GM10248 (cell line): ENCODE results near the gene ATXN2L.

Experiments used
- CTCF ChIA-PET: fragments of 300-600 bp; sonication (Branson Sonifier 250); formaldehyde crosslinking; extraction: SDS; loops from one replicate; lab custom pipeline; 2021; ENCODE audit warnings: antibody characterized with exemption; lab: Yijun Ruan, JAX
- POLR2A ChIA-PET: fragments of 350-650 bp; sonication (Branson Sonifier 250); formaldehyde crosslinking; extraction: SDS; loops from one replicate; lab custom pipeline; 2020; ENCODE audit warnings: antibody characterized with exemption; lab: Yijun Ruan, JAX
- DNase-seq: peaks from one replicate; pipeline ENCODE4 v3.0.0; 2012; ENCODE audit errors: extremely low spot score
- CTCF ChIP-seq: IDR thresholded peaks from 2 replicates; pipeline ENCODE4 v1.5.1; 2012; ENCODE audit warnings: mild to moderate bottlenecking, low read depth; ENCODE audit errors: extremely low read depth, missing control alignments, control extremely low read depth

The ATXN2L gene

GRCh38 chr16:28875134-28876018 lies 52.6 kb downstream of the ATXN2L start:
- no peak for DNase-seq
- CTCF ChIA-PET: interaction anchor here (0.8 to 8.3 kb wide), 9 partner anchors 9 to 70 kb away, joined by 3 to 65 read pairs (median 8); partner anchors contain the start of gene SH2B1
- POLR2A ChIA-PET: interaction anchor here (1.1 kb wide), 1 partner anchor 49 kb away, joined by 4 read pairs; no protein-coding TSS in a partner anchor
- peak; percentile 9 for TF ChIP-seq CTCF

- TF ChIP-seq CTCF: no peak
- ChIA-PET CTCF (interaction anchor here (1.4 to 8.3 kb wide), 4 partner anchors 10 to 69 kb away, joined by 3 to 65 read pairs (median 8); no protein-coding TSS in a partner anchor), POLR2A (no interaction called here)
- DNase-seq: no peak
These were observed 53.3 kb downstream of the ATXN2L start for GRCh38 chr16:28876019-28876659.

- ChIA-PET CTCF (interaction anchor here (0.7 to 1.0 kb wide), 2 partner anchors 14 to 68 kb away, joined by 3 to 4 read pairs; no protein-coding TSS in a partner anchor), POLR2A (no interaction called here)
- no peak for TF ChIP-seq CTCF
These were observed 54.3 kb downstream of the ATXN2L start for GRCh38 chr16:28876973-28877654.

GRCh38 chr16:28877655-28878000 lies 54.8 kb downstream of the ATXN2L start:
- TF ChIP-seq CTCF: no peak
- DNase-seq: no peak
- ChIA-PET CTCF (interaction anchor here (0.7 to 1.0 kb wide), 2 partner anchors 15 to 67 kb away, joined by 3 to 4 read pairs; no protein-coding TSS in a partner anchor), POLR2A (no interaction called here)

More at GRCh38 chr16:28876973-28877654, 54.3 kb downstream of the ATXN2L start:
- no peak for DNase-seq

- no peak for TF ChIP-seq CTCF
- ChIA-PET CTCF (interaction anchor here (0.8 to 2.5 kb wide), 2 partner anchors 14 to 67 kb away, joined by 3 to 15 read pairs; partner anchors contain the start of gene SH2B1), POLR2A (no interaction called here)
- DNase-seq: no peak
These were observed 55.5 kb downstream of the ATXN2L start, which contains the start of gene ATP2A1 for GRCh38 chr16:28878083-28878926. ATP2A1 (plus strand) TSS chr16:28878488; CDS start chr16:28878672, 184 bp downstream.
